HG03135 (cell line): ENCODE data around the gene GNAO1.

ENCODE experiments used
- ATAC-seq: cut with Tn5 transposase; IDR thresholded peaks from one replicate; pipeline ENCODE4 v1.9.1; 2021; ENCODE audit warnings: mild to moderate bottlenecking, moderate library complexity; ENCODE audit not compliant: unreplicated experiment

GNAO1 gene

GRCh38 chr16:56191156-56191815 is at the start of gene GNAO1:
Gene GNAO1 (plus strand): TSS chr16:56191489. CDS start chr16:56192236, 747 bp downstream.
- no peak for ATAC-seq

GRCh38 chr16:56143666-56144065 is 47.6 kb upstream of the GNAO1 start:
- ATAC-seq, result no peak

DNA sequence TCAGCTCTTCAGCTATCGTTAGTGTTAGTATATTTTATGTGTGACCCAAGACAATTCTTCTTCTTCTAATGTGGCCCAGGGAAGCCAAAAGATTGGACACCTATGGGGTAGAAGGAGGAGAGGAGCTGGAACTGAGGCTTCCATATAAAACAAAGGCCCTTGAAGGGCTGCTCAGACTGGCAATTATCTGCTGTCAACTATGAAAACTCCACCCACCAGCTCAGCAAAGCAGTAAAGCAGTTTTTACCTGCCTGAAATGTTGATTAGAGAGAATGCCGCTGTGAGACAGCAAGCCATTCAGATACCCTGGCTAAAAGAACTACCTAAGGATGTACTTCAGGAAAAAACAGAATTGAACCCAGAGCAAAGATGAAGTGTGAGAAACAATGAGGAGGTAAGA is 45.9 kb upstream of the GNAO1 start:
- ATAC-seq, result no peak

DNA sequence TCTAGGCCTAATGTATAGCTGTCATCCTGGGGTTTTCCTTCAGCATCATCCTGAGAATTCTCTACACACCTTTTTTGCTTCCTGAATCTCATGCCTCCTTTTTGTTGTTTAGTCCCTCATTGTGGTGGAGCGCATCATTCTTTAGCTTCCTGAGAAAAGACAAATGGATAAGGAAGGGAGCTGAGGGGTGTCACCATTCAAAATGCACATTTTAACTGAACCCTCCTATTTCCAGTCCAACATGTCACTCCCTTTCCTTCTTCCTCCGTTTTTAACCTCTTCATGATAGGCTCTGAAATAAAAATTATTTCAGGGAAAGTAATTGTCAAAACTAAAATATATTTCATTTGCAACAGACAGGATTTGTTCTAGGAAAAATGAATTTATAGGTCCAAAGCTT is 39.7 kb upstream of the GNAO1 start:
- ATAC-seq, result no peak

DNA sequence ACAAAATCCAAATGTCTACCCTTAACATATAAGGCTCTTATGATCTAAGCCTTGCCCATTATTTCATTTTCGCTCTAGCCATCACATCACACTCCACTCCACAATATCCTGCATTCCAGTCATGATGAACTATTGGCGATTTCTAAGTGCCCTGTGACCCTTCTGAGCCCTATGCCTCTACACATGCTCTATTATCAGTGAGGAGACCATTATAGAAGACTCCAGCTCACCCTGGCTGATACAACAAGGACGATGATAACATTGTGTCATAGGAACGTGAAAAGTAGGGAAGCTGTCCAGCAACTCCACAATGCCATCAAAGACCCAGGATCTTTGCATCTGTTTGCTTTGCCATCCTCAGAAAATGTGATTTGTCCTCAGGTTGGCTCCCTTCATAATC is 29.6 kb upstream of the GNAO1 start:
- ATAC-seq, result no peak

GRCh38 chr16:56163089-56163488 is 28.2 kb upstream of the GNAO1 start:
- ATAC-seq, result no peak

- no peak for ATAC-seq
These were observed 27.4 kb upstream of the GNAO1 start for GRCh38 chr16:56163938-56164337.

DNA sequence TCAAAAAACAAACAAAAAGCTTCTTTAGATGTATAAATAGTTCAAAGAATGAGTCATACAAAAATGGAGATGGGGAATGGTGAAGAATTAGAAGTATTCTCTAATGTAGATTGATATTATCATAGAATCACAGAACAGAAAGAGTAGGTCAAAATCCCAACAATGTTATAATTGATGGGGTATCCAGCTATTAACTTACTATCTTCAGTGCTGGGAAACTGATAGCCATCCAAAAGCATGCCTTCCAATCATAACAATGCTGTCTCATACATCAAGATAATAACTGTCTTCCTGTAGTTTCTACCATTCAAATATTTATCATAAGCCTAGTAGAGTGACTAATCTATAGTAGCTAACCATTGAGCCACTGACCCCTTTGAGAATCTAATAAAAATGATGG is 26.7 kb upstream of the GNAO1 start:
- no peak for ATAC-seq

- ATAC-seq, result no peak
These were observed 16.9 kb upstream of the GNAO1 start for GRCh38 chr16:56174411-56174810.

GRCh38 chr16:56181401-56181800 is 9.9 kb upstream of the GNAO1 start:
- no peak for ATAC-seq

DNA sequence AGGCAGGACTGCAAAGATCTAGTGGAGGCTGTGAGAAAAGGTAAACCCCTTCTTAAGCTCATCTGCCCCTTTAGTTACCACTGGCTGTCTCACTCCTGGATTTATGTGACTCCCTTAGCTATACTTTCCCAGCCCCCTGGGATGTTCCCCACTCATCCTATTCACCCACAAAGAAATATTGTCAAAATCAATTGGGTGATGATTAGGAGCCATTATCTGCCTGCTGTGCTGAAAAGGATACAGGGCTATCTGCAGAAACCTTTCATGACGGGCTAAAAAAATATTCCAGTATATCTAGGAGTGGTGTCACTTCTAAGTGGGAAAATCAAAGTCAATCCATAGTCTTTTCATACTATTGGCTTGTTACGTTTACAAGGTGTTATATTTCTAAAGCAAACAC is 8.0 kb upstream of the GNAO1 start:
- ATAC-seq, result no peak

DNA sequence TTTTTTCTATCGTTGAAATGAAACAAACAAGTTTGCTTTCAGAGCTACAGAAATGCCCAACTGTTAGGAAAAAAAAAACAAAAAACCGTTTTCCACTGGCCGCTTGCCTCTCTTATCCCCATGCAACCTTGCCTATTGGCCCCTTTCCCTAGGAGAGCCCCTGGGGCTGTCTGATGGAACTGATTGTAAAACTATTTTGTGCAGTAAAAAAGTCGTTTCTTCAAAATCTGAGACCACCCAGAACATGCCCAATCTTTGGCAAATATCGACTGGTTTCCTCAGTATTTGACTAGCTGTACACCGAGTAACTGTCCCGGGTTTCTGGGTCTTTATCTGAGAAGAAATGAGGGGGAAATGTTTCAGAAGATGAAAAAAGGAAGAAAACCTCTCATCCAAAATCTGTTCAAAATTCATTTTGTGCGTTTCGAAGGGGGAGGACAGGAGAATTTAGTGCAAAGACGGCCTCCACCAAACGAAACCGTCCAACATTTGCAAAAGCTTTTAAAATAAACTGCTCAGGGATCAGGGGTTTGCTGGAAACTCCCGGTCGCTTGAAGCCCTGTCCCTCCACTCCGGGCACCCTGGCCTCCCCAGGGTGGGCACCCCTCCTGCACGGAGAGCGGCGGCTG is 1.1 kb upstream of the GNAO1 start:
- ATAC-seq, result no peak

GRCh38 chr16:56190677-56191155 is 573 bp upstream of the GNAO1 start:
- ATAC-seq, result no peak

- ATAC-seq, result no peak
These were observed 746 bp downstream of the GNAO1 start for GRCh38 chr16:56191835-56192634.

DNA sequence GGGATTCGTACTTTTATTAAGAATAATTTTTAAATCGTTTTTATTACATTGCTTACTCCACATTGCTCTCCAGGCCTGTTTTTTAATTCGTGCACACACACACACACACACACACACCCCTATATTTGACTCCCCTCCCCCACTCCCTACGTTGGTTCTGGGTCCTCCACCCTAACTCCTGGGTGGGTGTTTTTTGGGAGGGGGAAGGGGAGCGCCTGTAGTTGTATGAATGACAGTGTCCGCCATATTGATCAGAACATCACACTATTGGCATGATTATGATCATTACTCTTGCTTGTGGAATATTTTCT is 1.3 kb downstream of the GNAO1 start:
- no peak for ATAC-seq

DNA sequence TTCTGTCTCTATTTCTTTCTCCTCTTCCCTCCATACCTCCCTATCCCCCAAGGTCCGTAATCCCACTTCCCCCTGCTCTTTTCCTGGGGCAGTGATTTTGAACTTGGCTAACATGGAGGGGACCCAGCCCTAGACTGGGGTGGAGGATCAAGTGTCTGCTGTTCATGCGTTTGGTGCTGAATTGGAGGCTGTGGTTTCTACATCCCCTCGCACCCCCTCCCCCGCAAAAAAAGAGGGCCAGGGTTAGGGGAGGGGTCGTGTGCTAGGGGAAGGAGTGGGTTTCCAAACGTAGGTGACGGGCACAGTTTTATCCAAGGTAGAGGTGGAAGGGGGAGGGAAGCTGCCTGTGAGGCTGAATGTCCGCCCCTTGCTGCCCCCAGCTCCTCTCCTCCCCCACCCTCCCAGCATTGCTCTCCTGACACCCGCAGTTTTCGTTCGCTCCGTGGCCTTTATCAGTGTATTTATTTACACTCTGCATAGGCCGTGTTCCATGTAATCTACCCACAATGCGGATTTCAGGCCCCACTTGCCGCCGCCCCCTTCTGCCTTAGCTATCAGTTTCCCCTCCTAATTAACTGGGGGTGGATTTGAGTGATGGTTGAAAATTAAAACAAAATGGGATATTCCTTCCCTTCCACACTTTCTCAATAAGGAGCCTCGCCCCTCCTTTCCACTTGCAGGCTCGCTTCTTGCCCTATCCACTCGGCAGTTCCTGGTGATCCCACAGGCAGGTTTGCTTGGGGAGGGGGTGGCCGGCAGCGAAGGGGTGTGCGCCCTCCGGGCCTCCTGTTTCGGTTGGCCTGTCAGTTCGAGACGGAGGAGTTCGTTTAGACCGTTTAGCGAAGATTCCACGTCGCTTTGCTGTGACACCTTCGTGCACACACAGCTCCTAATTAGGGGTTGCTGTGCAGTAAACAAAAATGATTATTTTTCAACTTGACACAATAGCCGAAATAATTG is 2.0 kb downstream of the GNAO1 start:
- ATAC-seq, result no peak

GRCh38 chr16:56193951-56194726 is 2.9 kb downstream of the GNAO1 start:
- no peak for ATAC-seq

DNA sequence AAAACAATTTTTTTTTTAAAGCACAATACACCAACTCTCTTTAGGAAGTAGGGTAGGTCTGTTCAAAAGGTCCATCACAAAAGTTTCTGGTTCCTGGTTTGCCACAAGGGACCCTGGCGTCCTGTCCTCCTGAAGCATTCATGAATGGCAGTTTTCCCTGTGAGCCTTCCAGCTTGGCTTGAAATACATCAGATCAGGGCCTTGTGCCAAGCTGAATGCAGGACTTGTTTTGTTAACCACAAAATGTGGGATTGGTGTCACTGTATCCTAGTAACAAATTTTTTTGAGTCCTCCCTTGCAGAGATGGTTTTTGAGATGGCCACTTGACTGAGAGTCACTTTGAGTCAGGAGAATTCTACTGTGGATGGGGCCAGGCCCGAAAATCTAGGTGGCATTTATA is 3.9 kb downstream of the GNAO1 start:
- ATAC-seq, result no peak

DNA sequence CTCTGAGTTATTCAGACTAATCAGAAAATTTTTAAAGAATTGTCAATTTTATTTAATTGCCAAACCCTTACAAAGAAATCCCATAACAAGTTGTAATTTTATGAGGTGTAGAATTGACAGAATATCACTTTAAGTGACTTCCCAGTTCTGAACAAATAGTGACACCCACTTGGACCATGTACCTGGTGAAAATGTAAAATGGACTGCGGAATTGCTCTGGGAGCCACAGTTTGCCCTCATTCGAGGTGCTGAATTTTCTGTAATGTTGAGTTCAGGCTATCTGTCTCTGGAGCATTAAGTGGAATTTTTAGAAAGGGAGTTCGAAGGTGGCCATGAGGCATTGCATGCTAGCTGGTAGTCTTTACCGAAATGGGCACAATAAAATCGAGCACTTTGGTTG is 5.1 kb downstream of the GNAO1 start:
- ATAC-seq, result no peak
